Keratinocyte (primary cell): ENCODE measurements around the gene DACT2. TPM values are rescaled to one million over a fixed set of nuclear protein-coding genes. Genes with fewer than 3 reads are reported as not detected.

Experiments
- DNase-seq: peaks from one replicate; pipeline ENCODE4 v3.0.0-alpha.2; 2011; ENCODE audit warnings: low read depth, missing footprints, low spot score
- FAIRE-seq: peaks from 2 replicates; lab custom pipeline; 2011; peaks lifted over from hg19 to GRCh38; lab: Jason Lieb, UNC
- H2AFZ ChIP-seq: 2 replicates; pipeline ENCODE4 v1.6.0; 2012; ENCODE audit warnings: low read length, control low read depth, inconsistent platforms; ENCODE audit not compliant: control insufficient read depth
- H3K27ac ChIP-seq: 2 replicates; pipeline ENCODE4 v1.5.1; 2011; ENCODE audit warnings: low read length; ENCODE audit not compliant: control insufficient read depth, insufficient read depth
- H3K27me3 ChIP-seq: 3 replicates; pipeline ENCODE4 v1.6.0; 2011; ENCODE audit warnings: low read length; ENCODE audit not compliant: control insufficient read depth, insufficient read depth; ENCODE audit errors: extremely low read depth
- H3K36me3 ChIP-seq, 2 experiments: 2 replicates in 1 of 2; 3 replicates in 1 of 2; pipeline ENCODE4 v1.5.1; 2011; ENCODE audit warnings: low read length in 2 of 2, mild to moderate bottlenecking in 1 of 2; ENCODE audit not compliant: control insufficient read depth in 2 of 2, insufficient read depth in 2 of 2; ENCODE audit errors: extremely low read depth in 1 of 2
- H3K4me1 ChIP-seq: 3 replicates; pipeline ENCODE4 v1.5.1; 2011; ENCODE audit warnings: low read length; ENCODE audit not compliant: control insufficient read depth, insufficient read depth; ENCODE audit errors: extremely low read depth
- H3K4me2 ChIP-seq: 3 replicates; pipeline ENCODE4 v1.6.0; 2011; ENCODE audit warnings: low read depth, low read length; ENCODE audit not compliant: control insufficient read depth, insufficient read depth; ENCODE audit errors: extremely low read depth
- H3K4me3 ChIP-seq, 3 experiments: fragments of 200-600 bp in 1 of 3; sonication (generic) in 1 of 3; 2 replicates in 2 of 3; 3 replicates in 1 of 3; pipeline ENCODE4 v1.5.1; 2011 to 2016; ENCODE audit warnings: low read length in 3 of 3, mild to moderate bottlenecking in 3 of 3, control low read depth in 2 of 3, inconsistent platforms in 1 of 3, low read depth in 1 of 3, mixed read lengths in 1 of 3, mixed run types in 1 of 3, moderate library complexity in 1 of 3; ENCODE audit not compliant: control insufficient read depth in 2 of 3, insufficient read depth in 2 of 3; ENCODE audit errors: extremely low read depth in 1 of 3
- H3K79me2 ChIP-seq: 2 replicates; pipeline ENCODE4 v1.6.0; 2012; ENCODE audit warnings: low read length; ENCODE audit not compliant: control insufficient read depth, insufficient read depth
- H3K9ac ChIP-seq: 3 replicates; pipeline ENCODE4 v1.6.0; 2011; ENCODE audit warnings: low read length; ENCODE audit not compliant: control insufficient read depth, insufficient read depth; ENCODE audit errors: extremely low read depth
- H3K9me1 ChIP-seq: 3 replicates; pipeline ENCODE4 v1.6.0; 2011; ENCODE audit warnings: low read length; ENCODE audit not compliant: control insufficient read depth, insufficient read depth; ENCODE audit errors: extremely low read depth
- H3K9me3 ChIP-seq: 2 replicates; pipeline ENCODE4 v1.5.1; 2012; ENCODE audit warnings: low read depth, low read length; ENCODE audit not compliant: control insufficient read depth
- H4K20me1 ChIP-seq: 3 replicates; pipeline ENCODE4 v1.6.0; 2011; ENCODE audit warnings: low read length; ENCODE audit not compliant: control insufficient read depth, insufficient read depth; ENCODE audit errors: extremely low read depth
- CTCF ChIP-seq, 3 experiments: IDR thresholded peaks in 1 of 3; conservative IDR thresholded peaks in 1 of 3; optimal IDR thresholded peaks in 1 of 3; 2 replicates in 2 of 3; 3 replicates in 1 of 3; pipeline versions ENCODE3 to v1.5.1; 2011; ENCODE audit warnings: low read length in 3 of 3, mild to moderate bottlenecking in 3 of 3, moderate library complexity in 2 of 3, control low read depth in 1 of 3, inconsistent platforms in 1 of 3; ENCODE audit not compliant: insufficient read depth in 2 of 3; ENCODE audit errors: extremely low read depth in 1 of 3
- EZH2 ChIP-seq: IDR thresholded peaks from one replicate; pipeline ENCODE4 v1.6.1; 2012; ENCODE audit warnings: inconsistent platforms, mild to moderate bottlenecking, low read length, moderate library complexity
- dilution Hi-C: fragments of 300-500 bp; cut with MboI; formaldehyde crosslinking; loops from one replicate; pipeline ENCODE4 v1.7.0; 2020; ENCODE audit warnings: low sequenced_read_pairs; ENCODE audit not compliant: extremely low pct_ligation_motif_present
- polyA plus RNA-seq, 5 experiments: library from polyadenylated mRNA; depleted of rRNA in 3 of 5; stranded (reverse) in 3 of 5; stranded (forward) in 1 of 5; unstranded in 1 of 5; fragments of >200 nt; gene quantifications; 1 replicate in 1 of 5; 2 replicates in 3 of 5; 3 replicates in 1 of 5; pipeline versions ENCODE4 v1.2.1 to v1.2.3, GENCODE V29; 2011 to 2012; ENCODE audit warnings: missing spikeins in 2 of 5, low read depth in 1 of 5, low replicate concordance in 1 of 5

Gene DACT2
- polyA plus RNA-seq, 1 donor (not counting 4 experiments of a cell fraction or from before 2014, with no cell fraction given), result 0.09 TPM

- no peaks in the 10 kb centered on the region for H3K27me3 ChIP-seq
- FAIRE-seq, result no peak
- dilution Hi-C loops, result no loop called here
Measured at GRCh38 chr6:168330403-168330802, 10.8 kb upstream of the DACT2 start.

GRCh38 chr6:168328086-168328485 is 8.5 kb upstream of the DACT2 start:
- no peak overlapping the region for H3K4me3 ChIP-seq
- H3K79me2 ChIP-seq, result no peaks in the 10 kb centered on the region
- FAIRE-seq (no peak), DNase-seq (no peak)
- no peaks in the 10 kb centered on the region for H3K4me1 ChIP-seq
- H3K4me2 ChIP-seq, result no peak overlapping the region
- H3K27ac ChIP-seq, result no peak overlapping the region
- H3K9me3 ChIP-seq, result no peaks in the 10 kb centered on the region
- no peak for TF ChIP-seq CTCF (optimal IDR thresholded peaks at IDR 0.05 in 1 of 3, IDR thresholded peaks at IDR 0.05 in 1 of 3, conservative IDR thresholded peaks at IDR 0.05 in 1 of 3; ENCODE audit: extremely low read depth in 1 of 3, insufficient read depth in 2 of 3, low read length in 3 of 3)
- TF ChIP-seq EZH2, result no peak
- no peak overlapping the region for H3K9ac ChIP-seq
- no peaks in the 10 kb centered on the region for H3K9me1 ChIP-seq
- H3K27me3 ChIP-seq, result no peaks in the 10 kb centered on the region
- H3K36me3 ChIP-seq, result no peaks in the 10 kb centered on the region
- dilution Hi-C loops, result no loop called here
- no peak overlapping the region for H2AFZ ChIP-seq
- no peaks in the 10 kb centered on the region for H4K20me1 ChIP-seq

More at GRCh38 chr6:168330403-168330802, 10.8 kb upstream of the DACT2 start:
- no peak overlapping the region for H3K4me3 ChIP-seq
- H3K4me1 ChIP-seq, result no peaks in the 10 kb centered on the region
- H3K27ac ChIP-seq, result no peak overlapping the region
- no peak for DNase-seq
- no peak overlapping the region for H3K9ac ChIP-seq
- H3K9me3 ChIP-seq, result no peaks in the 10 kb centered on the region
- TF ChIP-seq CTCF (optimal IDR thresholded peaks at IDR 0.05 in 1 of 3, IDR thresholded peaks at IDR 0.05 in 1 of 3, conservative IDR thresholded peaks at IDR 0.05 in 1 of 3; ENCODE audit: extremely low read depth in 1 of 3, insufficient read depth in 2 of 3, low read length in 3 of 3) (no peak), EZH2 (no peak)
- H3K36me3 ChIP-seq, result no peaks in the 10 kb centered on the region
- no peak overlapping the region for H2AFZ ChIP-seq
- H3K4me2 ChIP-seq, result no peak overlapping the region
- H4K20me1 ChIP-seq, result no peaks in the 10 kb centered on the region
- no peaks in the 10 kb centered on the region for H3K9me1 ChIP-seq
- H3K79me2 ChIP-seq, result no peaks in the 10 kb centered on the region
